PC-3 (cell line): ENCODE data around the gene SYK.

Experiments used
- CTCF ChIP-seq: fragments of 300-600 bp; sonication (generic); conservative IDR thresholded peaks from 2 replicates; pipeline ENCODE4 v1.5.1; 2017; ENCODE audit warnings: antibody characterized with exemption, low read depth, mild to moderate bottlenecking, low read length
- EZH2 ChIP-seq: fragments of 300-600 bp; sonication (generic); IDR thresholded peaks from one replicate; pipeline ENCODE4 v1.6.1; 2017; ENCODE audit warnings: antibody characterized with exemption, mild to moderate bottlenecking, low read length; ENCODE audit not compliant: unreplicated experiment

GRCh38 chr9:90867101-90867500 lies 65.5 kb downstream of the SYK start:
- TF ChIP-seq CTCF = no peak
- no peak for TF ChIP-seq EZH2
